Measurements from ENCODE around the gene LRRC63. TPM values are rescaled to one million over a fixed set of nuclear protein-coding genes. Genes with fewer than 3 reads are reported as not detected.
A peak's percentile ranks its signal among the peaks of the same experiment; 100 is the strongest.
"Not testable (repeated sequence)": the region's sequence is repeated elsewhere in the genome, so short reads cannot be mapped to it uniquely, and the experiment has no call there.

Gene LRRC63
- total RNA-seq, 4 donors from 2014 or later = 0.11 to 0.13 TPM; not detected in 2

DNA sequence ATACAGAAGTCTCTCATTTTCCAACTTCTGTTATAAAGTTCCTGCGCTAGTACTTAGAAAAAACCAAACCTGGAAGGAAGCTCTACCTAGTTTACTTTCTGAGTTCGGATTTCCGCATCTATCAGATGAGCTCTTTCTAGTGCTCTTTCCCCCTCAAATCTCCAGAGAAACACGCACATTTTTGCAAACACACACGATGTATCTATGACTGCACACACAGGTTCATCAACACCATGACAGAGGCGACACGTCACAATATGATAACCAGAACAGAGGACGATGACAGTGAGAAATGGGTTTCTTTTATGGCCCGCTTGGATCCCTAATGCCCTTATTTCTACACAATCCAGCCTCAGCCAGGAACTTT, 629 bp upstream of the LRRC63 start:
- Histone ChIP-seq H3K9me3 (no peaks in the 10 kb centered on the region), H3K36me3 (no peaks in the 10 kb centered on the region), H3K27me3 (no peaks in the 10 kb centered on the region), H3K4me3 (replicated peaks in 1 of 3) (peak overlapping the region in 1 of 3 donors; percentile 9), H3K4me1 (peaks cover 0 to 3% of the 10 kb centered on the region in 2 donors), H3K27ac (no peak overlapping the region)
- no peak for TF ChIP-seq POLR2A (IDR thresholded peaks at IDR 0.05)
- TF ChIP-seq, protein P1, sequence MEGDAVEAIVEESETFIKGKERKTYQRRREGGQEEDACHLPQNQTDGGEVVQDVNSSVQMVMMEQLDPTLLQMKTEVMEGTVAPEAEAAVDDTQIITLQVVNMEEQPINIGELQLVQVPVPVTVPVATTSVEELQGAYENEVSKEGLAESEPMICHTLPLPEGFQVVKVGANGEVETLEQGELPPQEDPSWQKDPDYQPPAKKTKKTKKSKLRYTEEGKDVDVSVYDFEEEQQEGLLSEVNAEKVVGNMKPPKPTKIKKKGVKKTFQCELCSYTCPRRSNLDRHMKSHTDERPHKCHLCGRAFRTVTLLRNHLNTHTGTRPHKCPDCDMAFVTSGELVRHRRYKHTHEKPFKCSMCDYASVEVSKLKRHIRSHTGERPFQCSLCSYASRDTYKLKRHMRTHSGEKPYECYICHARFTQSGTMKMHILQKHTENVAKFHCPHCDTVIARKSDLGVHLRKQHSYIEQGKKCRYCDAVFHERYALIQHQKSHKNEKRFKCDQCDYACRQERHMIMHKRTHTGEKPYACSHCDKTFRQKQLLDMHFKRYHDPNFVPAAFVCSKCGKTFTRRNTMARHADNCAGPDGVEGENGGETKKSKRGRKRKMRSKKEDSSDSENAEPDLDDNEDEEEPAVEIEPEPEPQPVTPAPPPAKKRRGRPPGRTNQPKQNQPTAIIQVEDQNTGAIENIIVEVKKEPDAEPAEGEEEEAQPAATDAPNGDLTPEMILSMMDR (IDR thresholded peaks at IDR 0.05) = no peak
- DNase-seq = no peak
- intact Hi-C loops (cut with DNase I) = no loop called here
- 20 to 30% methylated on average over 9 of the region's 9 CpGs for WGBS, 2 donors

DNA sequence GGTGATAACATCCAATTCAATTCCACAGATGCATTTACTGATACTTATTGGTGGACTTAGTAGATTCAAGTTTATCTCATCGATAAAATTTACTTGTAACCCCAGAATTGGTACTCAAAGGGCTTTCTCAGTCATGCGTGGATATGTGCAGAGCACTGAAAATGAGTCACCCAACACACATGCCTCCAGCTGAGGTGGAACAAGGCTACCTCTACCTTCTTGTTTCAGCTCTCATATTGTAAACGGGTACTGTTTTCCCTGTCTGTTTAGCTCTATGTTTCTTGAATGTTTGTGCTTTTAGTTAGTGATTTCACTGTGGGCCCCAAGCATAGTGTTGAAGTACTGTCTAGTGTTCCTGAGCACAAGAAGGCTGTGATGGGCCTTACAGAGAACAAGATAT, 1.5 kb downstream of the LRRC63 start:
- H3K27me3 ChIP-seq = no peaks in the 10 kb centered on the region
- H3K4me1 ChIP-seq = peaks cover 0 to 3% of the 10 kb centered on the region in 2 donors
- H3K9me3 ChIP-seq = no peaks in the 10 kb centered on the region
- TF ChIP-seq, protein P1 (IDR thresholded peaks at IDR 0.05) = no peak
- TF ChIP-seq POLR2A (IDR thresholded peaks at IDR 0.05) = no peak
- intact Hi-C loops (cut with DNase I) = no loop called here
- 88 to 96% methylated on average over 3 of the region's 3 CpGs for WGBS, 2 donors
- no peak overlapping the region for H3K27ac ChIP-seq
- no peak overlapping the region for H3K4me3 ChIP-seq (replicated peaks in 1 of 3)
- no peak for DNase-seq
- no peaks in the 10 kb centered on the region for H3K36me3 ChIP-seq

DNA sequence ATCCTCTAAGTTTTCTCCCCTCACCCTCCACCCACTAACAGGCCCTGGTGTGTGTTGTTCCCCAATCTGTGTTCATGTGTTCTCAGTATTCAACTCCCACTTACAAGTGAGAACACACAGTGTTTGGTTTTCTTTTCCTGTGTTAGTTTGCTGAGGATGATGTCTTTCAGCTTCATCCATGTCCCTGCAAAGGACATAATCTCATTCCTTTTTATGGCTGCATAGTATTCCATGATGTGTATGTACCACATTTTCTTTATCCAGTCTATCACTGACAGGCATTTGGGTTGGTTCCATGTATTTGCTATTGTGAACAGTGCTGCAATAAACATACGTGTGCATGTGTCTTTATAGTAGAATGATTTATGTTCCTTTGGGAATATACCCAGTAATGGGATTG, 3.0 kb downstream of the LRRC63 start:
- H3K36me3 ChIP-seq; H3K27me3 ChIP-seq; intact Hi-C loops (cut with DNase I); H3K4me3 ChIP-seq (replicated peaks in 1 of 3); H3K4me1 ChIP-seq; H3K9me3 ChIP-seq; H3K27ac ChIP-seq; DNase-seq: not testable (repeated sequence)
- 94% methylated on average over 1 of the region's 1 CpG for WGBS, 2 donors

DNA sequence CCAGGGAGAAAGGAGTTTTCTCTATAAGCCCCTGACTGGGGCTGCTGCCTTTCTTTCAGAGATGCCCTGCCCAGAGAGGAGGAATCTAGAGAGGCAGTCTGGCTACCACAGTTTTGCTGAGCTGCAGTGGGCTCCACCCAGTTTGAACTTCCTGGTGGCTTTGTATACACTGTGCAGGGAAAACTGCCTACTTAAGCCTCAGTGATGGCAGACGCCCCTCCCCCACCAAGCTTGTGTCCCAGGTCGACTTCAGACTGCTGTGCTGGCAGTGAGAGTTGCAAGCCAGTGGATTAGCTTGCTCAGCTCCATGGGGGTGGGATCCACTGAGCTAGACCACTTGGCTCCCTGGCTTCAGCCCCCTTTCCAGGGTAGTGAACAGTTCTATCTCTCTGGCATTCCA, 8.5 kb downstream of the LRRC63 start:
- peak; percentile 29 to 54 for DNase-seq
- H3K36me3 ChIP-seq; H3K27ac ChIP-seq; H3K4me3 ChIP-seq (replicated peaks in 1 of 3); H3K9me3 ChIP-seq; H3K27me3 ChIP-seq; intact Hi-C loops (cut with DNase I); H3K4me1 ChIP-seq: not testable (repeated sequence)
- WGBS, 2 donors = 6% methylated on average over 2 of the region's 2 CpGs; no CpG with 5 or more reads in 1 of the 2 donors

DNA sequence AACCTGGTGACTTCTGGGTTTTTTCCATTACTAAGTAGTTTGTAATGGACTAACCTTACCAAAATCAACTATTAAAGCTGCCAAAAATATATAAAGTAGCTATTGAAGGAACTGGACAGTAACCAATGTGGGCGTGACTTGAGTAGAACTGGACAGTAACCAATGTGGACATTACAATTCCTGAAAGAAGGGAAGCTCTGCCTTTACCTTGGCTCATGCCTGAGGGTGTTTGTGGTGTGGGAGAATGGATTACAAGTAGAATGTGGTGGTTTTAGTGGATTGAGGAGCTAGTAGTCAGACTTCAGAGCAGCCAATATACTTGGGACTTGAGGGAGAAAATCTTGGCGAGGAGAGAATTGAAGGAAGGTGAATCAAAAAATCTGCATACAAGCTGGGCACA, 17.5 kb downstream of the LRRC63 start:
- no peak for TF ChIP-seq POLR2A (IDR thresholded peaks at IDR 0.05)
- TF ChIP-seq, protein P1 (IDR thresholded peaks at IDR 0.05) = no peak
- intact Hi-C loops (cut with DNase I) = no loop called here
- Histone ChIP-seq H3K4me1 (no peaks in the 10 kb centered on the region), H3K27me3 (no peaks in the 10 kb centered on the region), H3K9me3 (no peaks in the 10 kb centered on the region), H3K27ac (no peak overlapping the region), H3K36me3 (no peaks in the 10 kb centered on the region), H3K4me3 (replicated peaks in 1 of 3) (no peak overlapping the region)
- WGBS, 2 donors = 93 to 98% methylated on average over 2 of the region's 2 CpGs
- DNase-seq = no peak

DNA sequence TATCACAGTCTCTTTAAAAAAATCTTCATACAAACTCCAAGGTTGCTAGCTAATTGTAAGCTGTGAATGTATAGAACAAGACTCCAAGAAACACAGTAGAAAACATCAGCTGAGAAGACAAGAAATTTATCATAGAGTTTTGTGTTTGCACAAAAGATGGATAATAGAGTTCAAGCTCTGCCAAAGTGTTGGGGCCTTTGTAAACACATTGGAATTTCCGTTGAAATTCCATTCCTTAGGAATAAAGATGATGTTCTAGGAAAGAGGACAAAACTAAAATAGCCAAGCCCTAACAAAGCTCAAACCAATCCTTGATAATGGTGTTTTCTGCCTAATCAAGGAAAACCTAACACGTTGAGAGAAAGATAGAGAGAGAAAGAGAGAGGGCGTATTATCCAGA, 20.6 kb downstream of the LRRC63 start:
- Histone ChIP-seq H3K4me3 (replicated peaks in 1 of 3) (no peak overlapping the region), H3K9me3 (no peaks in the 10 kb centered on the region), H3K27me3 (no peaks in the 10 kb centered on the region), H3K4me1 (no peaks in the 10 kb centered on the region), H3K27ac (no peak overlapping the region), H3K36me3 (no peaks in the 10 kb centered on the region)
- TF ChIP-seq, protein P1 (IDR thresholded peaks at IDR 0.05) = no peak
- TF ChIP-seq POLR2A (IDR thresholded peaks at IDR 0.05) = no peak
- WGBS, 2 donors = 80 to 87% methylated on average over 3 of the region's 3 CpGs
- intact Hi-C loops (cut with DNase I) = no loop called here
- no peak for DNase-seq

All from thyroid gland (tissue), 4 donors.